OCI-LY3 (cell line): ENCODE measurements around the gene CDC14A.

ENCODE experiments used
- H2AFZ ChIP-seq: fragments of 200-600, 300-600 bp; shearing (Covaris generic); 2 replicates; pipeline ENCODE4 v1.6.0; 2014; ENCODE audit warnings: antibody characterized with exemption, low read depth, low read length
- H3K27ac ChIP-seq: fragments of 200-600, 300-600 bp; sonication (generic); 2 replicates; pipeline ENCODE4 v1.5.1; 2014; ENCODE audit warnings: mild to moderate bottlenecking, low read length, moderate library complexity, mixed read lengths
- H3K27me3 ChIP-seq: fragments of 200-600, 300-600 bp; sonication (generic); 2 replicates; pipeline ENCODE4 v1.6.1; 2014; ENCODE audit warnings: low read depth, low read length, mixed read lengths
- H3K36me3 ChIP-seq: fragments of 200-600, 300-600 bp; sonication (generic); replicated peaks from 2 replicates; pipeline ENCODE3; 2014; ENCODE audit warnings: low read depth, low read length, mixed read lengths
- H3K4me1 ChIP-seq: fragments of 300-600, 200-600 bp; sonication (generic); 2 replicates; pipeline ENCODE4 v1.6.1; 2014; ENCODE audit warnings: low read length, mixed read lengths
- H3K4me2 ChIP-seq: fragments of 200-600, 300-600 bp; sonication (generic); 2 replicates; pipeline ENCODE4 v1.6.1; 2014; ENCODE audit warnings: low read length, mixed read lengths
- H3K4me3 ChIP-seq: fragments of 300-600, 200-600 bp; sonication (generic); 2 replicates; pipeline ENCODE4 v1.5.1; 2014; ENCODE audit warnings: antibody characterized with exemption, mild to moderate bottlenecking, low read length, moderate library complexity
- H3K79me2 ChIP-seq: fragments of 300-600, 200-600 bp; shearing (Covaris generic); 2 replicates; pipeline ENCODE4 v1.6.1; 2014; ENCODE audit warnings: mild to moderate bottlenecking, low read length, mixed read lengths
- H3K9ac ChIP-seq: fragments of 300-600, 200-600 bp; shearing (Covaris generic); 2 replicates; pipeline ENCODE4 v1.6.0; 2014; ENCODE audit warnings: mild to moderate bottlenecking, low read length, moderate library complexity
- H3K9me3 ChIP-seq: fragments of 200-600, 300-600 bp; shearing (Covaris generic); 2 replicates; pipeline ENCODE4 v1.6.1; 2014; ENCODE audit warnings: low read length, mixed read lengths; ENCODE audit not compliant: insufficient read depth
- H4K20me1 ChIP-seq: fragments of 200-600, 300-600 bp; sonication (generic); 2 replicates; pipeline ENCODE4 v1.6.1; 2016; ENCODE audit warnings: low read length, mixed read lengths; ENCODE audit not compliant: insufficient read depth
- EZH2phosphoT487 ChIP-seq: fragments of 200-600 bp; shearing (Covaris generic); IDR thresholded peaks from 2 replicates; pipeline ENCODE4 v1.6.1; 2018; ENCODE audit warnings: antibody characterized with exemption, mixed run types, low read depth
- TF ChIP-seq, protein P1 (sequence below): fragments of 200-600, 300-600 bp; sonication (generic); IDR thresholded peaks from 2 replicates; pipeline ENCODE4 v1.5.1; 2014; ENCODE audit warnings: antibody characterized with exemption, low read length, low read depth

Gene CDC14A

DNA sequence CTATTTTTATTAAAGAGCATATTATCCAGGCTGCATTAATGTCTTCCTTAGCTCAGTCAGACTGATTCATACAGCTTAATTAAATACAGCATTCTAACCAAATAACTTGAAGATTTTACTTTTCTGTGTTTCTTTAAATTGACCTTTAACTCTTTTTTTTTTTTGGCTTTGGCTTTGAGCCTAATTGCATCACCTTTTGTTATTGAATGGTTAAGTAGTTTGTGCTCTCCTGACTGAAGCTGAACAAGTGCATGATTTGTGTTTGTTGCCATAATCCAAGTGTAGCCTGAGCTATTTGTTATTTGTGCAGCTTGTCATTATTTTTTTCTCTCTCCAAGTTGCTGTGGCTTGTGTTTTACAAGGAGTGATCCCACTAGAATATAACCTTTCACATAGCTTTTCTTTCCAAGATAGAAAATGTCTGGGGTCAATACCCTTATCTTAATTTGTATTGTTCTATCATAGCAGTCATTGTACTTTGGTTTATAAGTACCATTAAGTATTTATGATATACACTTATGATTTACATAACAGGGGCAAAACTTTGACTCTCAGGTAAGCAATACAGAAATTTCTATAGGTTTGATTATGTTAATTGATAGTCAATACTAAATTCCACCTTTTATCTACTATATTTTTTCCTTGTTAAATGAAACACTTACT, 31.6 kb downstream of the CDC14A start:
- no peak overlapping the region for H3K9ac ChIP-seq
- no peak overlapping the region for H3K4me2 ChIP-seq
- H3K4me1 ChIP-seq = peaks cover 24% of the 10 kb centered on the region
- no peak overlapping the region for H3K27ac ChIP-seq
- H4K20me1 ChIP-seq = no peaks in the 10 kb centered on the region
- no peak for TF ChIP-seq EZH2phosphoT487
- TF ChIP-seq, protein P1, sequence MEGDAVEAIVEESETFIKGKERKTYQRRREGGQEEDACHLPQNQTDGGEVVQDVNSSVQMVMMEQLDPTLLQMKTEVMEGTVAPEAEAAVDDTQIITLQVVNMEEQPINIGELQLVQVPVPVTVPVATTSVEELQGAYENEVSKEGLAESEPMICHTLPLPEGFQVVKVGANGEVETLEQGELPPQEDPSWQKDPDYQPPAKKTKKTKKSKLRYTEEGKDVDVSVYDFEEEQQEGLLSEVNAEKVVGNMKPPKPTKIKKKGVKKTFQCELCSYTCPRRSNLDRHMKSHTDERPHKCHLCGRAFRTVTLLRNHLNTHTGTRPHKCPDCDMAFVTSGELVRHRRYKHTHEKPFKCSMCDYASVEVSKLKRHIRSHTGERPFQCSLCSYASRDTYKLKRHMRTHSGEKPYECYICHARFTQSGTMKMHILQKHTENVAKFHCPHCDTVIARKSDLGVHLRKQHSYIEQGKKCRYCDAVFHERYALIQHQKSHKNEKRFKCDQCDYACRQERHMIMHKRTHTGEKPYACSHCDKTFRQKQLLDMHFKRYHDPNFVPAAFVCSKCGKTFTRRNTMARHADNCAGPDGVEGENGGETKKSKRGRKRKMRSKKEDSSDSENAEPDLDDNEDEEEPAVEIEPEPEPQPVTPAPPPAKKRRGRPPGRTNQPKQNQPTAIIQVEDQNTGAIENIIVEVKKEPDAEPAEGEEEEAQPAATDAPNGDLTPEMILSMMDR = no peak
- no peaks in the 10 kb centered on the region for H3K27me3 ChIP-seq
- peaks cover 2% of the 10 kb centered on the region for H3K36me3 ChIP-seq
- no peaks in the 10 kb centered on the region for H3K79me2 ChIP-seq
- no peak overlapping the region for H3K4me3 ChIP-seq
- no peak overlapping the region for H2AFZ ChIP-seq
- H3K9me3 ChIP-seq = no peaks in the 10 kb centered on the region

DNA sequence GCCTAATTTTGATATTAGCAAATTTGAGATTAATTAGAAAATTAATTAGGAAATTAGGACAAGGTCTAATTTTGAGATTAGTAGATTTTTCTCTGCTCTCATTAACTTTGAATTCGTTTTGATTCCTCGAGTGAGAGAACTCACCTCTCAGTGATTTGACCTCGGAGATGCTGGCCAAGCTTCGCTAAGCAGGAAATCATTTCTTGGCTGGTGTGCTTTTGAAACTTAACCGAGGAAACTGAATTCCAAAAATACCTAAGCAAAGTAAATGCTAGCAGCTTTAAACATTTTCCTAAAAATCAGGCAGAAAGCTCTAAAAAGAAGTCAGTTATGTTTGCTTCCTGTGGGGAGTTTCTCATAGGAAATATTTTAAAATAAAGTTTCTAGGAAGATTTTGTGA, 34.9 kb downstream of the CDC14A start:
- no peaks in the 10 kb centered on the region for H3K27me3 ChIP-seq
- no peak overlapping the region for H3K4me2 ChIP-seq
- H3K79me2 ChIP-seq = no peaks in the 10 kb centered on the region
- H3K4me1 ChIP-seq = peaks cover 23% of the 10 kb centered on the region
- no peak overlapping the region for H3K27ac ChIP-seq
- H3K4me3 ChIP-seq = no peak overlapping the region
- H2AFZ ChIP-seq = no peak overlapping the region
- H3K9me3 ChIP-seq = no peaks in the 10 kb centered on the region
- TF ChIP-seq EZH2phosphoT487 = no peak
- TF ChIP-seq, protein P1 = no peak
- H3K36me3 ChIP-seq = peaks cover 2% of the 10 kb centered on the region
- H4K20me1 ChIP-seq = no peaks in the 10 kb centered on the region
- H3K9ac ChIP-seq = no peak overlapping the region

DNA sequence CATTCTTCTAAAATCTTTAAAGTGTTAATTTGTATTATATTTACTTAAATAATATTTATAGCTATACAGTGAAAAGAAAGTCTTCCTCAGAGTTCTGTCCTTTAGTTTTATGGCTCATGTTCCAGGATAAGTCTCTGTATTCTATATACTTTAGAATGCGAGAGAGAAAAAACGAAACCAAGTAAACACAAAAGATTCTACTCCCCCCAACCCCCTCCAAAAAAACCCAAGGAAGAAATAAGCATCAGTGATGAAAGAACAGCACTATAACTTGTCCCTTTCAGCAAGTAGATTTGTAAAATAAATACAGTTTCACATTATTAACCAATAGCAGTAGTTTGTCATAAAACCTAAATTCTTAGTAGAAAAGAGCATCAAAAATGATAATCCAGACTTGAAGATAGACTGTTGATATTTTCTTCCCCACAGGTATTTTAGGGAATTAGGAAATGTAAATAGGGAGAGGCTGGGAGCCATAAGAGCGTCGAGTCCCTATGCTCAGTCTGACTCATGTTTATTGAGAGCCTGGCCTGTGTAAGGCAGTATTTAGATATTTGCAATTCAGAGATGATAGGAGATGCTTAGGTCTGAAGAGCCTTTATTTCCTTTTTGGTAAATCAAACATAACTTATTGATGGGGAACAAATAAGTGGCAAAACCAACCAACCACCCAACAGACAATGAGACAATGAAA, 35.5 kb downstream of the CDC14A start:
- no peak overlapping the region for H3K4me2 ChIP-seq
- peaks cover 2% of the 10 kb centered on the region for H3K36me3 ChIP-seq
- H3K79me2 ChIP-seq = no peaks in the 10 kb centered on the region
- no peaks in the 10 kb centered on the region for H3K9me3 ChIP-seq
- no peak overlapping the region for H3K27ac ChIP-seq
- no peaks in the 10 kb centered on the region for H4K20me1 ChIP-seq
- no peak overlapping the region for H2AFZ ChIP-seq
- H3K4me3 ChIP-seq = no peak overlapping the region
- no peak for TF ChIP-seq EZH2phosphoT487
- TF ChIP-seq, protein P1 = no peak
- no peak overlapping the region for H3K9ac ChIP-seq
- H3K4me1 ChIP-seq = peaks cover 17% of the 10 kb centered on the region
- no peaks in the 10 kb centered on the region for H3K27me3 ChIP-seq

DNA sequence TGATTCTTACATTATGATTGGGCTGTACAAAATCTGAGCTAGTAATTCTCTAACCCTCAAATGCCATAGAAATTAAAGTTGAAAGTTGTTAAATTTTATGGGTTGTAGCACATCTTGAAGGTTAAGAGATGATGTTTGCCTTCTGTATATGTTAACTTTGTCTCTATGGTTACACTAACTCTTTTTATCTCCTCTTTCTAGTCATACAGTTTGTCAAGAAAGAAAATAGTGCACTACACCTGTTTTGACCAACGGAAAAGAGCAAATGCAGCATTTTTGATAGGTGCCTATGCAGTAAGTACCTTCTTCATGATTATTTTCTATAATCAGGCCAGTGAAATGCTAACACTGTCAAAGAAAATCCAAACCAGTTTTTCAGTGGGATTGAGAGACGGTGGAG, 38.2 kb downstream of the CDC14A start:
- peaks cover 7% of the 10 kb centered on the region for H3K4me1 ChIP-seq
- no peaks in the 10 kb centered on the region for H3K9me3 ChIP-seq
- H2AFZ ChIP-seq = no peak overlapping the region
- no peak overlapping the region for H3K27ac ChIP-seq
- H3K27me3 ChIP-seq = no peaks in the 10 kb centered on the region
- no peak overlapping the region for H3K9ac ChIP-seq
- no peaks in the 10 kb centered on the region for H3K36me3 ChIP-seq
- no peaks in the 10 kb centered on the region for H3K79me2 ChIP-seq
- H3K4me2 ChIP-seq = no peak overlapping the region
- H3K4me3 ChIP-seq = no peak overlapping the region
- no peaks in the 10 kb centered on the region for H4K20me1 ChIP-seq
- TF ChIP-seq, protein P1 = no peak
- no peak for TF ChIP-seq EZH2phosphoT487
